Liver (tissue), 9 donors: ENCODE measurements around the gene R3HDM1. TPM values are rescaled to one million over a fixed set of nuclear protein-coding genes. Genes with fewer than 3 reads are reported as not detected.
"Not testable (repeated sequence)": the region's sequence is repeated elsewhere in the genome, so short reads cannot be mapped to it uniquely, and the experiment has no call there.

ENCODE experiments used
- DNase-seq: peaks from one replicate; pipeline ENCODE4 v3.0.0-alpha.2; 2017; ENCODE audit warnings: low spot score
- H3K27ac ChIP-seq, 2 donors: one replicate each; pipeline ENCODE4 v1.7.0; 2013; ENCODE audit warnings: inconsistent platforms in 2 of 2, low read length in 2 of 2, control low read depth in 1 of 2, low read depth in 1 of 2, mild to moderate bottlenecking in 1 of 2
- H3K27me3 ChIP-seq, 4 donors: one replicate each; pipeline versions ENCODE4 v1.6.1 to v1.7.0; 2013; ENCODE audit warnings: low read length in 3 of 4, inconsistent platforms in 1 of 4, mild to moderate bottlenecking in 1 of 4, moderate library complexity in 1 of 4; ENCODE audit not compliant: control insufficient read depth in 4 of 4, insufficient read depth in 4 of 4
- H3K36me3 ChIP-seq, 4 donors: one replicate each; pipeline versions ENCODE4 v1.6.1 to v1.7.0; 2013; ENCODE audit warnings: low read length in 3 of 4, mild to moderate bottlenecking in 3 of 4, low read depth in 1 of 4, moderate library complexity in 1 of 4; ENCODE audit not compliant: control insufficient read depth in 4 of 4, insufficient read depth in 3 of 4
- H3K4me1 ChIP-seq, 4 donors: one replicate each; pipeline versions ENCODE4 v1.6.1 to v1.7.0; 2013; ENCODE audit warnings: low read length in 3 of 4, mild to moderate bottlenecking in 3 of 4, moderate library complexity in 1 of 4; ENCODE audit not compliant: control insufficient read depth in 4 of 4, insufficient read depth in 4 of 4
- H3K4me3 ChIP-seq, 3 donors: one replicate each; pipeline versions ENCODE4 v1.6.1 to v1.7.0; 2013; ENCODE audit warnings: low read length in 3 of 3, control low read depth in 1 of 3, low read depth in 1 of 3, mild to moderate bottlenecking in 1 of 3
- H3K9ac ChIP-seq, 2 donors: one replicate each; pipeline ENCODE4 v1.7.0; 2013; ENCODE audit warnings: low read length in 2 of 2, mild to moderate bottlenecking in 2 of 2, moderate library complexity in 2 of 2, control low read depth in 1 of 2, low read depth in 1 of 2
- H3K9me3 ChIP-seq, 4 donors: one replicate each; pipeline versions ENCODE4 v1.6.1 to v1.7.0; 2013; ENCODE audit warnings: low read length in 3 of 4; ENCODE audit not compliant: control insufficient read depth in 4 of 4
- ATF3 ChIP-seq: IDR thresholded peaks from 2 replicates; pipeline ENCODE4 v1.6.1; 2016; ENCODE audit warnings: antibody characterized with exemption
- EGR1 ChIP-seq, 2 donors: IDR thresholded peaks; 2 replicates each; pipeline ENCODE4 v1.6.1; 2016 to 2018; ENCODE audit warnings: antibody characterized with exemption in 2 of 2, low read depth in 2 of 2
- FOXA1 ChIP-seq: IDR thresholded peaks from 2 replicates; pipeline ENCODE4 v1.6.1; 2016; ENCODE audit warnings: antibody characterized with exemption
- FOXA2 ChIP-seq: IDR thresholded peaks from 2 replicates; pipeline ENCODE4 v1.6.1; 2016; ENCODE audit warnings: antibody characterized with exemption
- GABPA ChIP-seq, 2 donors: IDR thresholded peaks in 1 of 2; conservative IDR thresholded peaks in 1 of 2; 2 replicates each; pipeline ENCODE4 v1.6.1; 2016; ENCODE audit warnings: antibody characterized with exemption in 2 of 2, mild to moderate bottlenecking in 1 of 2, moderate library complexity in 1 of 2
- HNF4A ChIP-seq, 2 donors: conservative IDR thresholded peaks; 2 replicates each; pipeline ENCODE4 v1.6.1; 2016; ENCODE audit warnings: antibody characterized with exemption in 2 of 2, mild to moderate bottlenecking in 2 of 2
- HNF4G ChIP-seq: IDR thresholded peaks from 2 replicates; pipeline ENCODE4 v1.6.1; 2016; ENCODE audit warnings: antibody characterized with exemption
- JUND ChIP-seq, 2 donors: IDR thresholded peaks; 2 replicates each; pipeline ENCODE4 v1.6.1; 2016; ENCODE audit warnings: antibody characterized with exemption in 2 of 2
- MAX ChIP-seq: IDR thresholded peaks from 2 replicates; pipeline ENCODE4 v1.6.1; 2016; ENCODE audit warnings: antibody characterized with exemption
- NR2F2 ChIP-seq: IDR thresholded peaks from 2 replicates; pipeline ENCODE4 v1.6.1; 2016; ENCODE audit warnings: antibody characterized with exemption
- RAD21 ChIP-seq, 2 donors: IDR thresholded peaks; 2 replicates each; pipeline ENCODE4 v1.6.1; 2016; ENCODE audit warnings: antibody characterized with exemption in 2 of 2, mild to moderate bottlenecking in 2 of 2
- RXRA ChIP-seq, 2 donors: IDR thresholded peaks; 2 replicates each; pipeline ENCODE4 v1.6.1; 2017 to 2018; ENCODE audit warnings: antibody characterized with exemption in 2 of 2, mild to moderate bottlenecking in 1 of 2
- SP1 ChIP-seq: IDR thresholded peaks from 2 replicates; pipeline ENCODE4 v1.6.1; 2018; ENCODE audit warnings: antibody characterized with exemption, mild to moderate bottlenecking
- TAF1 ChIP-seq: conservative IDR thresholded peaks from 2 replicates; pipeline ENCODE4 v1.6.1; 2016; ENCODE audit warnings: antibody characterized with exemption, mild to moderate bottlenecking
- YY1 ChIP-seq: IDR thresholded peaks from 2 replicates; pipeline ENCODE4 v1.6.1; 2016; ENCODE audit warnings: antibody characterized with exemption, mild to moderate bottlenecking
- WGBS: extraction: QIAGEN DNeasy Blood & Tissue Kit; methylation state at CpG from one replicate; pipeline ENCODE4 v1.1.7; 2013; 5-methylcytosine and 5-hydroxymethylcytosine counted together
- polyA plus RNA-seq, 2 donors: library from polyadenylated mRNA; stranded (reverse) in 1 of 2; unstranded in 1 of 2; fragments of 200-250 nt in 1 of 2; fragments of >200 nt in 1 of 2; fragmentation: Nextera tagmentation in 1 of 2; extraction: Ambion mirVana in 1 of 2; gene quantifications; one replicate each; pipeline versions ENCODE4 v1.2.1 to v1.2.3, GENCODE V29; 2013 to 2015
- total RNA-seq, 2 donors: library from RNA; depleted of rRNA; stranded (reverse); fragments of >200 nt; gene quantifications; one replicate each; pipeline ENCODE4 v1.2.3, GENCODE V29; 2014
- TF ChIP-seq, protein P1 (sequence below): IDR thresholded peaks from 2 replicates; pipeline ENCODE4 v1.6.1; 2016; ENCODE audit warnings: antibody characterized with exemption, mild to moderate bottlenecking
- TF ChIP-seq, protein P2 (sequence below): fragments of 150-350 bp; IDR thresholded peaks from 2 replicates; pipeline ENCODE4 v1.5.1; 2017; ENCODE audit warnings: improper control_type of control experiment, low read depth, low read length; ENCODE audit not compliant: missing input control
- TF ChIP-seq, protein P3 (sequence below): IDR thresholded peaks from 2 replicates; pipeline ENCODE4 v1.6.1; 2016; ENCODE audit warnings: antibody characterized with exemption
- donor health status: healthy.
- donor health status: healthy.
- donor health status: healthy.
- donor health status: healthy.
- donor health status: healthy.

Gene R3HDM1
- total and polyA plus RNA-seq, 4 donors = 6.0 to 10.0 (median 8.8) TPM

DNA sequence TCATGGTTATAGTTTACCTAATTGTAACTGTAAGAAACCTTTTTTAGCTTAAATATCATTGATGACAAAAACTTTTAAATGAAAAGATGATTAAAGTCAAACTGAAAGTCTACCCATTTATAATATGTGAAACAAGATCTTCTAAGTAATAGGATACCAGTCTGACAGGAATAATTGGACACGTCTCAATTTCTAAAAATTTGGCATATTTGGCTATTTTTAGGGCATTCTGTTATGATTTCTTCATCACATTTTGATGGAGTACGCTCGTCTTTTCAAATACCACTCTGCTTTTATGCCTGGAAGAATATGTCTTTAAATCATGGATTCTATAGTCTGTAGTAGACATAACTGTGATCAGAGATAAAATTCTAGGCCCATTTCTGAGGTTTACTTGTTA is 1.3 kb downstream of the R3HDM1 start:
- TF ChIP-seq HNF4G (no peak), GABPA (IDR thresholded peaks at IDR 0.05 in 1 of 2, conservative IDR thresholded peaks at IDR 0.05 in 1 of 2) (no peak), FOXA1 (no peak), MAX (no peak), JUND (IDR thresholded peaks at IDR 0.05) (no peak), TAF1 (no peak), HNF4A (conservative IDR thresholded peaks at IDR 0.05) (no peak), FOXA2 (no peak), SP1 (no peak), RAD21 (IDR thresholded peaks at IDR 0.05) (no peak), EGR1 (IDR thresholded peaks at IDR 0.05; ENCODE audit: low read depth in 2 of 2) (no peak), YY1 (no peak), ATF3 (no peak), NR2F2 (no peak), RXRA (IDR thresholded peaks at IDR 0.05) (no peak)
- TF ChIP-seq, protein P1, sequence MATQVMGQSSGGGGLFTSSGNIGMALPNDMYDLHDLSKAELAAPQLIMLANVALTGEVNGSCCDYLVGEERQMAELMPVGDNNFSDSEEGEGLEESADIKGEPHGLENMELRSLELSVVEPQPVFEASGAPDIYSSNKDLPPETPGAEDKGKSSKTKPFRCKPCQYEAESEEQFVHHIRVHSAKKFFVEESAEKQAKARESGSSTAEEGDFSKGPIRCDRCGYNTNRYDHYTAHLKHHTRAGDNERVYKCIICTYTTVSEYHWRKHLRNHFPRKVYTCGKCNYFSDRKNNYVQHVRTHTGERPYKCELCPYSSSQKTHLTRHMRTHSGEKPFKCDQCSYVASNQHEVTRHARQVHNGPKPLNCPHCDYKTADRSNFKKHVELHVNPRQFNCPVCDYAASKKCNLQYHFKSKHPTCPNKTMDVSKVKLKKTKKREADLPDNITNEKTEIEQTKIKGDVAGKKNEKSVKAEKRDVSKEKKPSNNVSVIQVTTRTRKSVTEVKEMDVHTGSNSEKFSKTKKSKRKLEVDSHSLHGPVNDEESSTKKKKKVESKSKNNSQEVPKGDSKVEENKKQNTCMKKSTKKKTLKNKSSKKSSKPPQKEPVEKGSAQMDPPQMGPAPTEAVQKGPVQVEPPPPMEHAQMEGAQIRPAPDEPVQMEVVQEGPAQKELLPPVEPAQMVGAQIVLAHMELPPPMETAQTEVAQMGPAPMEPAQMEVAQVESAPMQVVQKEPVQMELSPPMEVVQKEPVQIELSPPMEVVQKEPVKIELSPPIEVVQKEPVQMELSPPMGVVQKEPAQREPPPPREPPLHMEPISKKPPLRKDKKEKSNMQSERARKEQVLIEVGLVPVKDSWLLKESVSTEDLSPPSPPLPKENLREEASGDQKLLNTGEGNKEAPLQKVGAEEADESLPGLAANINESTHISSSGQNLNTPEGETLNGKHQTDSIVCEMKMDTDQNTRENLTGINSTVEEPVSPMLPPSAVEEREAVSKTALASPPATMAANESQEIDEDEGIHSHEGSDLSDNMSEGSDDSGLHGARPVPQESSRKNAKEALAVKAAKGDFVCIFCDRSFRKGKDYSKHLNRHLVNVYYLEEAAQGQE = no peak
- TF ChIP-seq, protein P2, sequence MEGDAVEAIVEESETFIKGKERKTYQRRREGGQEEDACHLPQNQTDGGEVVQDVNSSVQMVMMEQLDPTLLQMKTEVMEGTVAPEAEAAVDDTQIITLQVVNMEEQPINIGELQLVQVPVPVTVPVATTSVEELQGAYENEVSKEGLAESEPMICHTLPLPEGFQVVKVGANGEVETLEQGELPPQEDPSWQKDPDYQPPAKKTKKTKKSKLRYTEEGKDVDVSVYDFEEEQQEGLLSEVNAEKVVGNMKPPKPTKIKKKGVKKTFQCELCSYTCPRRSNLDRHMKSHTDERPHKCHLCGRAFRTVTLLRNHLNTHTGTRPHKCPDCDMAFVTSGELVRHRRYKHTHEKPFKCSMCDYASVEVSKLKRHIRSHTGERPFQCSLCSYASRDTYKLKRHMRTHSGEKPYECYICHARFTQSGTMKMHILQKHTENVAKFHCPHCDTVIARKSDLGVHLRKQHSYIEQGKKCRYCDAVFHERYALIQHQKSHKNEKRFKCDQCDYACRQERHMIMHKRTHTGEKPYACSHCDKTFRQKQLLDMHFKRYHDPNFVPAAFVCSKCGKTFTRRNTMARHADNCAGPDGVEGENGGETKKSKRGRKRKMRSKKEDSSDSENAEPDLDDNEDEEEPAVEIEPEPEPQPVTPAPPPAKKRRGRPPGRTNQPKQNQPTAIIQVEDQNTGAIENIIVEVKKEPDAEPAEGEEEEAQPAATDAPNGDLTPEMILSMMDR = no peak
- TF ChIP-seq, protein P3, sequence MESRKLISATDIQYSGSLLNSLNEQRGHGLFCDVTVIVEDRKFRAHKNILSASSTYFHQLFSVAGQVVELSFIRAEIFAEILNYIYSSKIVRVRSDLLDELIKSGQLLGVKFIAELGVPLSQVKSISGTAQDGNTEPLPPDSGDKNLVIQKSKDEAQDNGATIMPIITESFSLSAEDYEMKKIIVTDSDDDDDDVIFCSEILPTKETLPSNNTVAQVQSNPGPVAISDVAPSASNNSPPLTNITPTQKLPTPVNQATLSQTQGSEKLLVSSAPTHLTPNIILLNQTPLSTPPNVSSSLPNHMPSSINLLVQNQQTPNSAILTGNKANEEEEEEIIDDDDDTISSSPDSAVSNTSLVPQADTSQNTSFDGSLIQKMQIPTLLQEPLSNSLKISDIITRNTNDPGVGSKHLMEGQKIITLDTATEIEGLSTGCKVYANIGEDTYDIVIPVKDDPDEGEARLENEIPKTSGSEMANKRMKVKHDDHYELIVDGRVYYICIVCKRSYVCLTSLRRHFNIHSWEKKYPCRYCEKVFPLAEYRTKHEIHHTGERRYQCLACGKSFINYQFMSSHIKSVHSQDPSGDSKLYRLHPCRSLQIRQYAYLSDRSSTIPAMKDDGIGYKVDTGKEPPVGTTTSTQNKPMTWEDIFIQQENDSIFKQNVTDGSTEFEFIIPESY = no peak
- H3K4me3 ChIP-seq = no peak overlapping the region
- H3K4me1 ChIP-seq = peaks cover 2 to 14% (median 9%) of the 10 kb centered on the region in 4 donors
- no peak overlapping the region for H3K9ac ChIP-seq
- no peak for DNase-seq
- 58% methylated on average over 3 of the region's 3 CpGs for WGBS
- no peaks in the 10 kb centered on the region for H3K9me3 ChIP-seq
- no peaks in the 10 kb centered on the region for H3K36me3 ChIP-seq
- no peak overlapping the region for H3K27ac ChIP-seq
- no peaks in the 10 kb centered on the region for H3K27me3 ChIP-seq

DNA sequence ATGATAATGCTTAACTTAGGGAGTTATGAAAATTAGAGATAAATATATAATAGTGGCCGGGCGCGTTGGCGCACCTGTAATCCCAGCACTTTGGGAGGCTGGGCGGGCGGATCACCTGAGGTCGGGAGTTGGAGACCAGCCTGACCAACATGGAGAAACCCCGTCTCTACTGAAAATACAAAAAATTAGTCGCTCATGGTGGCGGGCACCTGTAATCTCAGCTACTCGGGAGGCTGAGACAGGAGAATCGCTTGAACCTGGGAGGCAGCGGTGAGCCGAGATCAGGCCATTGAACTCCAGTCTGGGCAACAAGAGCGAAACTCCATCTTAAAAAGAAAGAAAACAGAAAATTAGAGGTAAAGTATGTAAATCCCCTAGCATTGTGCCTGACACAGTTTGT is 2.3 kb downstream of the R3HDM1 start:
- H3K9ac ChIP-seq, H3K9me3 ChIP-seq, H3K27me3 ChIP-seq, DNase-seq, H3K4me3 ChIP-seq, H3K36me3 ChIP-seq, H3K27ac ChIP-seq: not testable (repeated sequence)
- peaks cover 2 to 14% (median 9%) of the 10 kb centered on the region in 4 donors for H3K4me1 ChIP-seq
- WGBS = 98% methylated on average over 15 of the region's 15 CpGs
